ENCODE measurements around the gene FCAMR.

FCAMR gene

DNA sequence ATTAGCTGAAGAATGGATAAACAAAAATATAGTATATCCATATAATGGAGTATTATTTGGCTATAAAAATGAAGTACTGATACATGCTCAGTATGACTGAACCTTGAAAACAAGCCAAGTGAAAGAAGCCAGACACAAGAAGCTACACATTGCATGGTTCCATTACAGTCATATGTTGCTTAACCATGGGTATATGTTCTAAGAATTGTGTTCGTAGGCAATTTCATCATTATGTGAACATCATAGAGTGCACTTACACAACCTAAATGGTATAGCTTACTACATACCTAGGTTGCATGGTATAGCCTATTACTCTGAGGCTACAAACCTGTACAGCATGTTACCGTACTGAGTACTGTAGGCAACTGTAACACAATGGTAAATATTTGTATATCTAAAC is 28.6 kb upstream of the FCAMR start:
- no peak for DNase-seq (ENCODE audit: low read depth in 3 of 3)

DNA sequence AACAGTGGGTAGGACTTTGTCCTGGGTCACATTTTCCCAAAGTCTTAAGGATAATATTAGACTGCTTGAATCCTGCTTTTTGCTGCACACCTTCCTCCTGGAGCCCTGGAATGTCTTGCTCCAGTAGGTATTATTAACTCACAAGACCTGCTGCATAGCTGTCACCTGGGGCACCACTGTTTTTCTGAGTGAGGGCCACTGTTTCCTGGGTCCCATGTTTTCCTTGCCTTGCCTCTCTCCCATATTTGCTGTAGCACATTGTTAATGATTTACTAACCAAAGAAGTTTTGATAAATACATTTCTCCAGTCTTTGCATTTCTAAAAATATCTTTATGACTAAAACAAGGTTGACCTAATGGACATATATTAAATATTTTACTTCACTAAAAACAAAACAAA is 22.5 kb upstream of the FCAMR start:
- no peak for DNase-seq (ENCODE audit: low read depth in 3 of 3)

DNA sequence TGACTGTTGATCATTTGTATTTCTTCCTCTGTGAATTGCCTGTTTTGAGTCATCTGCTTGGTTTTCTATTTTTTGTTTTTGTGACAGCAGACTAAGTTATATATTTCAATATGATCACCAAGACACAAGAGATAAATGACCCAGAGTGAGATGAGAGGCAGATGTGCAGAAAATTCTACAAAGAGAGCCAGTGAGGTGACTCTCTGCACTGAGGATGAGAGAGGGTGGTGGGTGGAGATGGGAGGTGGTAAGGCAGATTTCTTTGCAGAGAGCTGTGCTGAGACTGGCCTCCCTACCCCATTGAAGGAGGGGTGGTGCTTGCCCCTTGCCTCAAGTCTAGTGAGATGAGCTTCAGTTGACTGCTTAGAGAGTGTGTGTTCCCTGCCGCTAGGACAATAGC is 17.6 kb upstream of the FCAMR start:
- DNase-seq (ENCODE audit: low read depth in 3 of 3): no peak

DNA sequence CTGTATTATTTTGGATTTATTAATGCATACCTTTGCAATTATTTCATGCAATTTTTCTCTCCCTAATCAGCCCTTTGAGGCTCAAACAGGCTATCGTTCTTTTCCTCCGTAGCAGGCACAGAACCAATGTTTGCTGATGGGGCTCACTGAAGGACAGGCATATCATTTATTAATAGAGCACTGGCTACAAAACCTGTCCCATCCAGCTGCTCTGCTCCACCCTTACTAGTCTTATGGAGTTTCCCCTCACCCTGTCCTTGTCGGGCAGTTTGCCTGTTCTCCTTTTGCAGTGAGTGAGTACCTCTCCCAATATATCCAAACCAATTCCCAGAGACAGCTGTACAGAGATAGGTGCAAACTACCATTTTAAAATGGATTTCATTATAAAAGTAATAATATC is 16.6 kb upstream of the FCAMR start:
- no peak for DNase-seq (ENCODE audit: low read depth in 3 of 3)

DNA sequence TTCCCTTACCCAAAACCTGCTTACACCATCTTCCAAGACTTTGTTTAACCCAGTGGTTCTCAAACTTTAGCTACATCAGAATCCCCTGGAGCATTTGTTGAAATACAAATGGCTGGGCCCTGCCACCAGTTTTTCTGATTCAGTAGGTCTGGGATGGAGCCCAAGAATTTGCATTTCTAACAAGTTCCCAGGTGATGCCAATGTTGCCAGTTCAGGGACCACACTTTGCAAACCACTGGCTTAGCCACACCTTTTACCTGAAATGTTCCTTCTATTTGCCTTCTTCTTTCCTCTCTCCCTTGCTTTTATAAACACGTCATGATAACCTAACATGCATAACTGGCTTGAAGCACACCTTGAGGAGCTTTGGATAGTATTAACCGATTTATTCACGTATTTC is 16.1 kb upstream of the FCAMR start:
- DNase-seq (ENCODE audit: low read depth in 3 of 3): no peak

DNA sequence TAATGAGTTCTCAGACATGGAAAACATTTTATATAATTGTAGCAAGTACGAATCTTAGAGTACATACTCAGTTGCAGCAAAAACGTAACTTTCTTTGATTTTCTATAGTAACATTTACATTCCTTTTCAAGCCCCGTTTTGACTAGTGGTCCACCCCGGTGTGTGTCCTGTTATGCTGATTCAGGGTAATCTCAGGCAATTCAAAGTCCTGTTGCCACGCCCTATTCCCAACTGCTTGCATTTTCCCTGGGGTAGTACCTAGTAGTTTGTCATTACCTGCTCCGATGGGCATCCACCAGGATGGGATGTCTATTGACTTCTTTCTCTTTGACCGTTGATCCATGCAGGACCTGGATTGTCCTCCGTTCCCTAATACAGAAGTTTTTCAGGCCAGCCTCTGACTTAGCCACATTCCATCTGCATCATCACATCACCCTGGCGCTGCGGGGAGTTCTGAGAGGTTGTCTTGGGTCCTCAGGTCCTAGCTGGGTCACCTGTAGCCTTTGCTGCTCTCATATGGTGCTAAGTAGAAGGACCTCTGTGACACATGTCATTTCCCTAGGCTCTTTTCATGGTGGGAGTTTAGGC is 15.0 kb upstream of the FCAMR start:
- DNase-seq (ENCODE audit: low read depth in 3 of 3): no peak

DNA sequence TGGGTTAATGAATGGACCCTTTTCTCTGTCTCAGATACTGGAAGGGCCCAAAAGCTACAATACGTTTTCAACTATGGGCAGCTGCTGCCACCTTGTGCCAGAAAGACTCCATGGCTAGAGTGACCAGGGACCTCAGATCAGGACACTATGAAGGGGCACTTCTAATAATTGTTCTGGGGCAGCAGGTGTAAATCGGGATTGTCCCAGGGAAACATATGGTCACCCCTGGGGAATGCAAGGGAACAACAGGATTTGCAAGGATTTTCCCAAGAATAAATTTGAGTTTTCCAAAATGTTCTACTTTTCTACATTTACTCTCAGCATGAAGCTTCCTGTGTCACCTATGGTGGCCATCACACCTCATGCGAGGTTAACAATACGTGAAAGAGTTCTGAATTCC is 12.0 kb upstream of the FCAMR start:
- peak; percentile 16 to 52 (median 21) for DNase-seq (ENCODE audit: low read depth in 3 of 3)

DNA sequence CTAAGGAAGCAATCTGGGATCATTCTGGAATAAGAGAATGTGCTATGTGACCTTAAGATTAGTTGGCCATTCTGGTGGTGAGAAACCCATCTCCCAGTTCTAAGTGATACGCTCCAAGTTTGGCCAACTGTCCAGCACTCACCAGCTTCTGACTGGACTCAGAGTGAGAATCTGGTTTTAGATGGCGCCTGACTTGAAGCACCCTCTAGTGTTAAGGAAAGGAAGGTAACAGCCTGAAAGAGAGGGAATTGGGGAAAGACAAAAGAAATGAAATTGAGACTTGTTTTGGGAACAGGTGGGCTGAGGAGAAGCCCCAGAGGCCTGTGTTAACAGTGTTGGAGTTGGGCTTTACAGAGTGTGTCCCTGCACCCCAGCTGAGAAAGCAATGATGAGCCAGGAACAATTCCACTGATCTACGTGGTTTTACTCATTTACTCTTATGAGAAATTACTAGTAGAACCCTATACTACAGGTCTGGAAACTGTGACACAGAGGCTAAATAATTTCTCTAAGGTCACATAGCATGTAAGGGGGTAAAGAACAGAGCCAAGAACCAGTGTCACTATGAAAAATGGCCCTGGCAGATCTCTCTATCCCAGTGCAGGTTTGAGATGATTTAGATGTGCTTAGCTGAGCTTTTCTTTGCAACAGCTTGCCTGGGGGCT is 9.3 kb upstream of the FCAMR start:
- no peak for DNase-seq (ENCODE audit: low read depth in 3 of 3)

DNA sequence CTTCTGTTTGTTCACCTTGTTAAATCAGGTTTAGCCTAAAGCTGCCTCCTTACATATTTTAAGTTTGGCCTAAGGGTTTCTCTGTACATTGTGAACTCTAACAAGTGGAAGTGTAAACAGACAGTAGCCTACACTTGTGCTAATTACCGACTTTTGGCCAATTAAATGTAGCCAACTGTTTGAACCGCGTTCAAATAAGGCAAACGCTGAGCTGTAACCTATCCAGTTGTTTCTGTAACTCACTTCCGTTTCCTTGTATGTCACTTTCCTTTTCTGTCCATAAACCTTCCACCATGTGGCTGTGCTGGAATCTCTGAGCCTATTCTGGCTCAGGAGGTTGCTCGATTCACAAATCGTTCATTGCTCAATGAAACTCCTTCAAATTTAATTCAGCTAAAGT is 8.0 kb upstream of the FCAMR start:
- no peak for DNase-seq (ENCODE audit: low read depth in 3 of 3)

DNA sequence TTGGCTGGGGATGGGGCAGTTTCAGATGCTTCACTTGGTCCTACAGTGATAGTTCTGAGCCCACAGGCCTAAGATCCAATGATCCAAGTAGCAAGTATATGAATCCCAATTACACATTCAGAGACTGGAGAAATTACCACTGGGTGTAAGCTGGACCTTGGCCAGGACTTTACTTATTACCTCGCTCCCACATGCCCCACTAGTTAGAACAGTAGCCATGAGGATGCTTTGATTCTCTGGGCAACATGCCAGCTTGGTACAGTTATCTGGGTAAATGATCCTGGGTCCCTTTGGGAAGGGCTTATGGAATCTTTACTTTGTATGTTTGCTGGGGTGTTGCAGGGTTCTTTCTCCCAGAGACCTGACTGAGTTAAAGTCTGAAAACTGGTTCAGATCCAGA is 5.0 kb upstream of the FCAMR start:
- DNase-seq (ENCODE audit: low read depth in 3 of 3): no peak

DNA sequence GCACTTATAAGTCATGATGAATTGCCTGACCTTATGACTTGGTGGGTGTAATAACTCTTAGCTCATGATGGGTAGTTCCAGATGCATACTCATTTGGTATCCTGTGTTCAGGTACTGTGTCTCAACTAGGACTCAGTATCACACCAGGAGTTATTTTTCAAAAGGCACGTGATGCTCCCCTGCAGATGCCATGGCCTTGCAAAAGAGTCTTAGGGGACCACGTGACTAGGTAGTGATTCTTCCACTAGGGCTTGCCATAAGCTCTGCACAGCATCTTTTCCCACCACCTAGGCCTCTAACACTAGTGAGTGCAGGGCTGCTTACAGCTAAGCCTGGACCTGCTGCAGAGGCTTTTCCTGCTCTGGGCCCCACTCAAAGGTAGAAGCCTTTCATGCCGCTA is 3.9 kb upstream of the FCAMR start:
- DNase-seq (ENCODE audit: low read depth in 3 of 3): no peak

DNA sequence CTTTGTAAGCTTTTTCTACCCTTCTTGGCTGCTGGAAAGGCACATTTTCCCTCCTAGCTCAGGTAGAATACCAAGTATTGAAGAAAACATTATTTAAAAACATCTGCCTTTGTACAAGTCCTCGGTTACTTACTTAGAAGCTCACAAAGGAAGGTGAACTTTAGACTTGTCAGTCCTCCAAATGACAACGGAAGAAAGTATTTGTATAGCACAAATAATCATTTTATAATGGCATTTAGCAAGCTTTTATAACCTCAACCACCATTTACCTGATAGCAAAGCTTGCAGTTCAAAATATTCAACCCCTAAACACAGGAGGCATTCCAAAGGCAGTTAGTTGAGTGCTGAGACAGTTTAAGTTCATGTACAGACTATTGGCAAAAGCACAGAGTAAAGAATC is 2.5 kb upstream of the FCAMR start:
- no peak for DNase-seq (ENCODE audit: low read depth in 3 of 3)

DNA sequence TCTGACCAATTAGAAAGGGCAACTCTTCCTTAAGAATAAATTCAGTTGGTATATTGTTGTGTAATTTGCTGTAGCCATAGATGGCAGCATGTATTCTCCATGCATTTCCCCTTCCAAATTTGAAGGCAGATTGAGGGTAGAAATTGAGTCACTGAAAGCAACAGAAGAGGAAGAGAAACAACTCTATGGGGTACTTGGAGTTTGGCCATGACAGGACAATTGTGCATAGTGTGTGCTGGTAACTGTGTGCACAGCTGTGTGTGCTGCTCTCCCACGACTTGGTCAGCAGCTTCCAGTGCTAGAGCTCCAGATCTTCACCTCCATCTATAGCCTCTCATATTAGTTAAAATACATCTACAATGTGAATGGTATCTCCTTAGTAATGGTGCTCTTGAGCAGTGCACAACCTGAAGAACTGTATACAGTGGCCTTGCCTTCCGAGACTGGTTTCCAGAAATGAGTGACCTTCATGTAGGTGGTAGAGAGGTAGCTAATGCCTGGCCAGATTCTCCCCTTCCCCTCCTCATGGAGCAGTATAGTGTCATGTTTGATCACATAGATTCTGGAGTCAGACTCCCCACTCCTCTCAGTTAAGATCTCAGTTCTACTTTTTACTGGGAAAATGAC is 882 bp upstream of the FCAMR start:
- DNase-seq (ENCODE audit: low read depth in 3 of 3): no peak

DNA sequence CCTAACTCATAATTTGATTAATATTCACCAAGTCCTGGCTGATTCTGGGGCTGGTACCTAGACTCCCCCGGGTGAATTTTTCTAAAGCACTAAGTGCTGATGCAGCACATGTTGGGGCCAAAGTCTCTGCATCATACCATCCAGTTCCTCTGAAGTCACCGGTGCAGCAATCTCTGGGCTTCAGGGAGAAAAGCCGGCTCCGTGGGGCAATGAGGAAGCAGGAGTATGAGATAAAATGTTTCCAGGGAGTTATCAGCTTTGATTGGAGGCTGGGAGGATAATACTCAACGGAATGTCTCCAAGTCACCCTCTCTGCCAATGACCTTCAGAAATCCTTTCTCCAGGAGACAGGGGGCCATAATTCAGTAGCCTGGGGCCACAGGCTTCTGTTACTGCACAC is 1.2 kb downstream of the FCAMR start:
- no peak for DNase-seq (ENCODE audit: low read depth in 3 of 3)

DNA sequence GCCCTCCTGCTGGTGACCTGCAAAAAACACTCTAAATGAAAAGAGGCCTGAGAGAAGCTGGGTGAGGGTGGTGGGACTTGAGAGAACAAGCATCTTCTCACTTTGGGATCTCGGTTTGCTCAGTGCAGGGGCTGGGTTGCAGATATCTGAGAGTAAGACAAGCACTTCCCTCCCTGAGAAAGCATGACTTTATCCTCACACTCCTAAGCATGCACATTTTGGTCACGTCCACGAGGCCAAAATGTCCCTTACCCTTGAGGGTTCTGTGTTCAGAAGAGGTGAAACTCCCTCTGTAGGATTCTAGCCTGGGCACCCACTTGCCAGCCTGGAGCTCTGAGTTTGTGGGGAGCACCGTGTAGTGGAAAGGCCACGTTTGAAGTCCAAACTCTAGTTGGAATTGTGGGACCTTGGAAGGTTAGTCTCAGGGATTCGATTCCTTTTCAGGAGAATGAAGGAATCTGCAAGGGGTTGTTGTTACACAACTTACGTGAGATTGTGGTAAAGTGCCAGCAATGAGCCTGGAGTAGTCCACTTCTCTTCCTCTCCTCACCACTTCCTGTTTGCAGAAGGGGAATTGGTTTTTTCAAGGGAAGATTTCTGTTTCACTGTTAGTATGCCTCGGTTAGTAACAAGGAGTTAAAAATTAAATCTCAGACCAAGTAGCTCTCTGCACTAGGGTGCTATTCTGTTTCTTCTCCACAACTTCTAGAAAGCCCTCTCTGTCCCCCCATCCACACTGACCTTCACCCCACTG is 3.0 kb downstream of the FCAMR start:
- no peak for DNase-seq (ENCODE audit: low read depth in 3 of 3)

DNA sequence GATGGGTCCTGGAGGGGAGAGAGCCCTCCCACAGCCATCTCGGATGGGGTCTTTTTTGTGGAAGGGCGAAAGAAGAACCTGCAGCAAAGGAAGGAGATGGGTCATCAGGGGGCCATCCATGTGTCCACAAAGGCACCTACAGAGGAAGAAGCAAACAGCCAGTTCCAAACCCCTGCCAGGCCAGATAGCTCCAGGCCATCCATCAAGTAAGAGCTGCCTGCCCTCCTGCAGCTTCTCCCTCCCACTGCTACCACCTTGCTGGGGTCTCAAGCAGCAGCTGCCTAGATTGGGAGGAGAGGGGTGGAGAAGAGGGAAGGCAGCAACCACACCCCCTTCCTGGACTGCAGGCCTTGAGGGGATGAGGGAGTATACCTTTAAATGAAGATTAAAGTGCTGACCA is 4.5 kb downstream of the FCAMR start:
- no peak for DNase-seq (ENCODE audit: low read depth in 3 of 3)

DNA sequence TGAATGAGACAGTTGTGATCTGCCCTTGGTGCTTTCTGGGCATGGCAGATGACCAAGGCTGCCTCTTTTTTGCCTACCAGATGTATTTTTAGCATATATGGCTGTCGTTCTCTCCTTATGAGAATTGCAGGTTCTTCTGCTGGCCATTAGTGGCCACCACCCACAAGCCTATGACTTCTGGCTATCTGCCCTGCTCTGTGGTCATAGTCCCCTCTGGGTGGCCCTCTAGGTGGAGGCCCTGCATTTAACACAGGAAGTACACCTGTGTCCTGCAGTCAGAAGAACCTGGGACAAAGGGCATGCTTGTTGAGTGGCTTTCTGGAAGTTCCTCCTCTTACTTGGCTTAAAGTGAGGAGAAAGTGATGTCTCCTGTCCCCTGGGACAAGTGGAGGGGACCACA is 6.5 kb downstream of the FCAMR start:
- no peak for DNase-seq (ENCODE audit: low read depth in 3 of 3)

DNA sequence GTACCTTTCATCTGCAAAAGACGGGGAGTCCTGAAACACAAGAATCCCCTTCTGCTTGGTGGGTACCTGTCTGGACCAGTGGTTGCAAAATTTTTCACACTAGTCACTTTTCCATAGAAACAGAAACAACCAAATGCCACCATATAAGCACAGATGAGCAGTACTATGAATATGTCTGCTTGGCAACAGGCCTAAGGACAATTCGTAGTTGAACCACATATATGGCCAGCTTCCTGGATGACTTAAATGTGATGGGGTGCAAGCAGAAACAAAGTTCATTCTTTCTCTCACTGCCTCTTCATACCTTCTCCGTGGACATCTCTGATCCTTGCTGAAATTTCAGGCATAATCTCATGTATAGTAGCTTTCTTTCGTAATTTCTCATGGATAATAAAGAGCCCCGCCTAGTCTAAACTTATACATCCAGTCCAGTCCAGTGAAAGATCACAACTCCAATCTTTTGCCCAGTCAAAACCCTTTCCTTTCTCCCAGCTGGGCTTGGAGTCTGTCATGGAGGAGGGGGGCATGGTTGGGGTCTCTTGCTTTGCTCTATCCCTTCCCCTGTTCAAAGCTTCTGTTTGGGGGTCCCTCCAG is 7.0 kb downstream of the FCAMR start:
- DNase-seq (ENCODE audit: low read depth in 3 of 3): no peak

DNA sequence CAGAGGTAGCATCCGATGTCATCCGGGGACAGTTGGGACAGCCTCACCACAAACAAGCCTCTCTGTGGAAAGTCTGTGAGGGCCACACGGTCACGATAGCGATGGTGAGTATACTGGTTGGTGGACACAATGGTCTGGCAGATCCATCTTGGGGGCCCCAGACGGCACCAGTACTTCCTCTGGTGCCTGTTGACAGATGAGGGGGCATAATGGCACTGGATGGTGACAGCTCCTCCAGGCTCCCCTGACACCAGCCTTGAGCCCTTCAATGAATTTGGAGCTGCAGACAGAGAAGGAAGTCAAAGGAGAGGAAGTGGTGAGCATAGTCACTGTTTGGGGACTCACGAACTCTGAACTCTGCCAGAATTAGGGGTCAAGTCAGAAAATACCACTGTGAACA is 8.0 kb downstream of the FCAMR start:
- no peak for DNase-seq (ENCODE audit: low read depth in 3 of 3)

DNA sequence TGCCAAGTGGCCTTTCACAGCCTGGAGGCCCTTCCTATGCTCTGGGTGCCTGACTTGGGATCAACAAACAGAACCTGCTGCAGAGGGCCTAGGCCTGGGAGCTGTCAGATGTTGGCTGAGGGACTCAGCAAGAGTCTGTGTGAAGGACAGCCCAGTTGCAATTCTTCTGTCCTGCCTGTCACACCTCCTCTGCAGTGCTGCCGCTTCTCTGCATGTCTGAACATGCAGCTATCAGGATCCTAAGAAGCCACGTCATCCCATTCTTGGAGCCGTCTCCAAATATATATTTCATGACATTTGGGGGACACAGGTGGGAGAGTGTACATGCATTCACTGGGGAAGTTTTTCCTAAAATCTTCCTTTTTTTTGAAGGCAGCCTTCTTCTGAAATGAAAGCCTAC is 8.6 kb downstream of the FCAMR start:
- no peak for DNase-seq (ENCODE audit: low read depth in 3 of 3)

DNA sequence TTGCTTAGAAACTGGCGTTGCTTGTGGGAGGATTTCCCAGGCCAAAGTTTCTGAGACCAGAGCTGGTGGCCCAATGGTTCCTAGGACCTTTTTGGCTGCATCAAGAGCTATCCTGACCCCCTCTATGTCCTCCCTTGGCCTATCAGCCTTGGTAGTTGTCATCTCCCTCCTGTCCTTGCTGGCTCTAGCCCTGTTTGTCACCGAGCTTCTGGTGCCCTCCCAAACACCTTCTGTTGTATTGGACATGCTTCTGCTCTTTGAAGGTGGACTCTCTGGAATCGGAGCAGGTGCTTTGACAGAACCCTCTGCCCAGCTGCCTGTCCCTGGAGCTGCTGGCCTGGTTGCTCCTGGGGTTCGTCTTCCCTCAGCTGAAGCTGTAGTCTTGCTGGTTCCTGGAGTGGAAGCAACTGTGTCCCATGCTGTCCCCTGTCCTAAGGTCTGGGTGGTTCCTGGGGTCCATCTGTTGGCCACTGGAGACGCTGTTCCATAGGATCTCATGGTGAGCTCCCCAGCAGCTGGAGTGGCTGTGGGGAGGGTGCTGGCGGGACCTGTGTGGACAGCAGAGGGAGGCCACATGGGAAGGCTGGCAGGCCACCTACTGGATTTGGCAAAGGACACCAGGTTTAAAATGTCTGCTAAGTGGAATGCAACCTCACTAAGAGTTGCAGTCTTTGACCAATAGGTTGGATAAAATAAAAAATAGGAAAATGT is 9.4 kb downstream of the FCAMR start:
- DNase-seq (ENCODE audit: low read depth in 3 of 3): no peak

DNA sequence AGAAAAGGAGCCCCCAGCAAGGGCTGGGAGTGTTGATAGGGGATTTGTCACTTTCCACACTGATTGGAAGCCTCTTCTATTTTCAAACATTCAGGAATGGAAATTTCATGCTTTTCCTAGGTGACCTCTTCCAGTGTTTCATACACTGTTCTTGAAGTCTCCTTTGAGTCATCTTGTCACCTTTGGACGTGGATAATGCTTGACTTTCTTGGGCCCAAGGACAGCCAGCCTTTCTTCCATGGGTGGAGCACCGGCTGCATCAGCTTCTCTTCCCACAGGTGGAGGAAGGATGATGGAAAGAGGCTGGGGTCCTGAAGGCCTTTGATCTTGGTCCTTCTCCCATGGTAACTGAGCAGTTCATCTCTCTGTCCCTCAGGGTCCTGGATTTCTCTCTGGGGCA is 12.1 kb downstream of the FCAMR start:
- no peak for DNase-seq (ENCODE audit: low read depth in 3 of 3)
